Progenitor cell of endocrine pancreas (in vitro differentiated cells): ENCODE measurements around the gene NADSYN1. TPM values are rescaled to one million over a fixed set of nuclear protein-coding genes. Genes with fewer than 3 reads are reported as not detected.

Source experiments
- DNase-seq: peaks from one replicate; pipeline ENCODE4 v3.0.0; 2021; ENCODE audit warnings: low spot score; ENCODE audit not compliant: unreplicated experiment
- H3K27ac Mint-ChIP-seq: 2 replicates; pipeline ENCODE4 v1.8.0; 2021; ENCODE audit warnings: mild to moderate bottlenecking, moderate library complexity, mixed read lengths
- H3K27me3 Mint-ChIP-seq: 2 replicates; pipeline ENCODE4 v1.8.0; 2021; ENCODE audit warnings: mixed read lengths
- H3K36me3 Mint-ChIP-seq: 2 replicates; pipeline ENCODE4 v1.8.0; 2022; ENCODE audit warnings: mixed read lengths; ENCODE audit not compliant: insufficient read depth
- H3K4me1 Mint-ChIP-seq: 2 replicates; pipeline ENCODE4 v1.8.0; 2021; ENCODE audit warnings: low read depth, mixed read lengths
- H3K4me3 Mint-ChIP-seq: 2 replicates; pipeline ENCODE4 v1.8.0; 2021; ENCODE audit warnings: low read depth, mild to moderate bottlenecking, moderate library complexity, mixed read lengths
- H3K9me3 Mint-ChIP-seq: 2 replicates; pipeline ENCODE4 v1.8.0; 2021; ENCODE audit warnings: low read depth, mixed read lengths
- total RNA-seq: library from RNA; stranded (reverse); gene quantifications from 2 replicates; pipeline ENCODE4 v1.2.1, GENCODE V29; 2021
- TF ChIP-seq, protein P1 (sequence below): fragments of 200-600 bp; sonication (generic); IDR thresholded peaks from one replicate; pipeline ENCODE4 v1.5.0; 2021; ENCODE audit warnings: antibody characterized with exemption, mild to moderate bottlenecking; ENCODE audit not compliant: unreplicated experiment

NADSYN1 gene
- total RNA-seq, 1 donor from 2014 or later, result 72.0 TPM

DNA sequence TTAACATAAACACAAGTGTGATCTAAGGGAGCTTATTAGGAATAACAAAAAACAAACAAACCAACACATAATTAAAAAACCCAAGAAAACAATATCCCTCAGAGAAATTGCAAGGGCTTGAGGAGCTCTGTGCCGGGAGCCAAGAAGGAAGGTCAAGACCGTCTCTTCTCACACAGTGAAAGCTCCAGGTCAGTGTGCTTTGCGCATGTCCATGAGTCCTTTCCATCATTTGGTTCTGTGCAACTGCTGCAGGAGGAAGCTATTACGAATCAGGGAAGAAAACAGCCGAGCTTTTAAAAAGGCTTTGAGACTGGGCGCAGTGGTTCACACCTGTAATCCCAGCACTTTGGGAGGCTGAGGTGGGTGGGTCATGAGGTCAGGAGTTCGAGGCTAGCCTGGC, 89.4 kb downstream of the NADSYN1 start:
- no peak overlapping the region for H3K27ac Mint-ChIP-seq
- peaks cover 13% of the 10 kb centered on the region for H3K9me3 Mint-ChIP-seq
- H3K4me3 Mint-ChIP-seq, result no peak overlapping the region
- H3K4me1 Mint-ChIP-seq, result peaks cover 19% of the 10 kb centered on the region
- H3K27me3 Mint-ChIP-seq, result no peaks in the 10 kb centered on the region
- peaks cover 6% of the 10 kb centered on the region for H3K36me3 Mint-ChIP-seq
- DNase-seq, result no peak
- TF ChIP-seq, protein P1, sequence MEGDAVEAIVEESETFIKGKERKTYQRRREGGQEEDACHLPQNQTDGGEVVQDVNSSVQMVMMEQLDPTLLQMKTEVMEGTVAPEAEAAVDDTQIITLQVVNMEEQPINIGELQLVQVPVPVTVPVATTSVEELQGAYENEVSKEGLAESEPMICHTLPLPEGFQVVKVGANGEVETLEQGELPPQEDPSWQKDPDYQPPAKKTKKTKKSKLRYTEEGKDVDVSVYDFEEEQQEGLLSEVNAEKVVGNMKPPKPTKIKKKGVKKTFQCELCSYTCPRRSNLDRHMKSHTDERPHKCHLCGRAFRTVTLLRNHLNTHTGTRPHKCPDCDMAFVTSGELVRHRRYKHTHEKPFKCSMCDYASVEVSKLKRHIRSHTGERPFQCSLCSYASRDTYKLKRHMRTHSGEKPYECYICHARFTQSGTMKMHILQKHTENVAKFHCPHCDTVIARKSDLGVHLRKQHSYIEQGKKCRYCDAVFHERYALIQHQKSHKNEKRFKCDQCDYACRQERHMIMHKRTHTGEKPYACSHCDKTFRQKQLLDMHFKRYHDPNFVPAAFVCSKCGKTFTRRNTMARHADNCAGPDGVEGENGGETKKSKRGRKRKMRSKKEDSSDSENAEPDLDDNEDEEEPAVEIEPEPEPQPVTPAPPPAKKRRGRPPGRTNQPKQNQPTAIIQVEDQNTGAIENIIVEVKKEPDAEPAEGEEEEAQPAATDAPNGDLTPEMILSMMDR, result no peak

DNA sequence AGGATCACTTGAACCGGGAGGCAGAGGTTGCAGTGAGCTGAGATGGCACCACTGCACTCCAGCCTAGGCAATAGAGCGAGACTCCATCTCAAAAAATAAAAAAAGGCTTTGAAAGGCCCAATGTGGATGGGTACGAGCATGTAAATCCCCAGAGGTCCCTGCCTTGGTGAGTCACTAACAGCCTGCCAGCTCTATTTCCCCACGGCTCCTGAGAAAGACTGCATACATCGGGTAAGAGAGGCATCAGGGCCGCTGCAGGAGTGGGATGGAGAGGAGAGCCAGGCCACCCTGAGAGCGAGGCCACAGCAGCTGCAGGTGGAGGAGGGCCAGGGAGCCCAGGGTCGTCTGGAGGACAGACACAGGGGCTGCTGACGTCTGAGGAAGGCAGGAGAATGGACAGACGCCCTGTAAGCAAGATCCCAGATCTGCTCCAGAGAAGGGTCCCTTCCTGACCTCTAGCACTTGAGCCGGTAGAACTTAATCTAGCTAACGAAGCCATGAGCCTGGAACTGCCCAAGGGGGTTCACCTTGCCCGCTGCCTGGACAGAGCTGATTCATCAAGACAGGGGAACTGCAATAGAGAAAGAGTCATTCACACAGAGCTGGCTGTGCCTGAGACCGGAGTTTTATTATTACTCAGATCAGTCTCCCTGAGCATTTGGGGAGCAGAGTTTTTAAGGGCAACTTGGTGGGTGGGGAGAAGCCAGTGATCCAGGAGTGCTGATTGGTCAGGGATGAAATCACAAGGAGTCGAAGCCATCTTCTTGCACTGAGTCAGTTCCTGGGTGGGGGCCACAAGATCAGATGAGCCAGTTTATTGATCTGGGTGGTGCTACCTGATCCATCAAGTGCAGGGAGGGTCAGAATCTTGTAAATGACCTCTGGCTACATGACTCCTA, 90.1 kb downstream of the NADSYN1 start:
- H3K27ac Mint-ChIP-seq, result no peak overlapping the region
- peaks cover 13% of the 10 kb centered on the region for H3K9me3 Mint-ChIP-seq
- H3K36me3 Mint-ChIP-seq, result peaks cover 6% of the 10 kb centered on the region
- DNase-seq, result no peak
- peaks cover 19% of the 10 kb centered on the region for H3K4me1 Mint-ChIP-seq
- no peak overlapping the region for H3K4me3 Mint-ChIP-seq
- TF ChIP-seq, protein P1, result no peak
- no peaks in the 10 kb centered on the region for H3K27me3 Mint-ChIP-seq

DNA sequence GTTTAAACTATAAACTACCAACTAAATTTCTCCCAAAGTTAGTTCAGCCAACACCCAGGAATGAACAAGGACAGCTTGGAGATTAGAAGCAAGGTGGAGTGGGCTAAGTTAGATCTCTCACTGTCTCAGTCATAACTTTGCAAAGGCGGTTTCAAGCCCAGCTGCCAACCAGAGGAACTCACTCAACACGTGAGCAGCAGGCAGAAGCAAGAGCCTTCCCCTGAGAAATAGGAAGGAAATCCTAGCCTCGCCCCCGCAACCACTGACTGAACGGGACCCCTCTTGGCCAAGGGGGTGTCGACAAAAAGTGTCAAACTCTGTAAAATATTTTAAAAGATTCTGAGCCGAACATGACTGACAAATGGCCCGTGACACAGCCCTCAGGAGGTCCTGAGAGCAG, 90.9 kb downstream of the NADSYN1 start:
- Mint-ChIP-seq H3K4me3 (no peak overlapping the region), H3K27me3 (peaks cover 3% of the 10 kb centered on the region), H3K27ac (no peak overlapping the region), H3K36me3 (peaks cover 6% of the 10 kb centered on the region), H3K9me3 (peaks cover 13% of the 10 kb centered on the region), H3K4me1 (peaks cover 19% of the 10 kb centered on the region)
- TF ChIP-seq, protein P1, result no peak
- no peak for DNase-seq

DNA sequence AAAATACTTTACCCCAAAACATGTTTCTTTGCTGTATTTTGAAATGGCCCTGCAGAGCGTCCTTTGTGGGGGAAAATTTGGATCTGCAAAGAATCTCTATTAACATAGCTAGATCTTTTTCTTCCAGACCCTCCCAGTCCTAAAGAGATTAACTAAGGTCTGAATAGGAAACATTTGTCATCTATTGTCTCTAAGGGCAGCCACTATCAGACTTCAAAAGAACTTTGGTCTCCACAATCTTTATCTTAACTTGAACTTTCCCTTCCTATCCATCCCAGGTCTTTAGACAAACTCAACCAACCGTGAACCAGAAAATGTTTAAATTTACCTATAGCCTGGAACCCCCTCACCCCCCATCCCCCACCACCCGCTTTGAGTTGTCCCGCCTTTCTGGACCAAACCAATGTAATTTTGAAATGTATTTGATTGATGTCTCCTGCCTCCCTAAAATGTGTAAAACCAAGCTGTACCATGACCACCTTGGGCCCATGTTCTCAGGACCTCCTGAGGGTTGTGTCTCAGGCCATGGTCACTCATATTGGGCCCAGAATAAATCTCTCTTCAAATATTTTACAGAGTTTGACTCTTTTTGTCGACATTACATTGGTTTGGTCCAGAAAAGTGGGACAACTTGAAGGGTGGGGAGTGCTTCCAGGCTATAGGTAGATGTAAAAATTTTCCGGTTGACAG, 91.7 kb downstream of the NADSYN1 start:
- Mint-ChIP-seq H3K36me3 (peaks cover 6% of the 10 kb centered on the region), H3K4me1 (peaks cover 19% of the 10 kb centered on the region), H3K27ac (no peak overlapping the region), H3K9me3 (peaks cover 13% of the 10 kb centered on the region), H3K4me3 (no peak overlapping the region), H3K27me3 (peaks cover 9% of the 10 kb centered on the region)
- DNase-seq, result no peak
- TF ChIP-seq, protein P1, result no peak

DNA sequence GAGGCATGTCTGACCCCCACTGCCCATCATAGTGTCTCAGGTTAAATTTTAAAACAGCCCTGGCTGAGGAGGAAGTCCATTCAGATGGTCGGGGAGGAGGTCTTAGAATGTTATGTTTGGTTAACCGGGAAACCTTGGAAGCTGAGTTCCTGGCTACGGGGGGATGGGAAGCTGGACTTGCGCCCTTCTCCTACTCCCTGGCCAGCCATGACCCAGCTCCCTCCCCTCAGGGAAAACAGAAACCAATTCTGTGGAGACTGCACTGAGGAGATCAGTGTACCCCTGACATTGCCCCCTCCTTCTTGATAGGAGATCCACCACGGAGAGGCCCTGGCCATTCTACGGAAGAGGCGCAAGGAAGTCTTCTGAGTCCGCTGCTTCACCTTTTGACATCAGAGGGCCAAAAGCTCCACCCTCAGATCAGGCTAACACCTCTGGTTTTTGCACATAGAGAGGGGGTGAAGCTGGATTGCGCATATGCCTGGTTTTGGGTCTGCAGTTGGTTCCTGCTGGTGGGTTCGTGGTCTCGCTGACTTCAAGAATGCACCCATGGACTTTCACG, 92.5 kb downstream of the NADSYN1 start:
- Mint-ChIP-seq H3K27me3 (peaks cover 17% of the 10 kb centered on the region), H3K9me3 (peaks cover 13% of the 10 kb centered on the region), H3K4me1 (peaks cover 19% of the 10 kb centered on the region), H3K36me3 (peaks cover 6% of the 10 kb centered on the region), H3K4me3 (no peak overlapping the region), H3K27ac (no peak overlapping the region)
- TF ChIP-seq, protein P1, result no peak
- no peak for DNase-seq
